NCI-H2171 treated with DMSO at 0.1 percent for 48 hours (cell line): ENCODE results near the gene CEMIP.

Source experiments
- DNase-seq: peaks from one replicate; lab custom pipeline; 2025; lab: John Stamatoyannopoulos, UW

CEMIP gene, protein sequence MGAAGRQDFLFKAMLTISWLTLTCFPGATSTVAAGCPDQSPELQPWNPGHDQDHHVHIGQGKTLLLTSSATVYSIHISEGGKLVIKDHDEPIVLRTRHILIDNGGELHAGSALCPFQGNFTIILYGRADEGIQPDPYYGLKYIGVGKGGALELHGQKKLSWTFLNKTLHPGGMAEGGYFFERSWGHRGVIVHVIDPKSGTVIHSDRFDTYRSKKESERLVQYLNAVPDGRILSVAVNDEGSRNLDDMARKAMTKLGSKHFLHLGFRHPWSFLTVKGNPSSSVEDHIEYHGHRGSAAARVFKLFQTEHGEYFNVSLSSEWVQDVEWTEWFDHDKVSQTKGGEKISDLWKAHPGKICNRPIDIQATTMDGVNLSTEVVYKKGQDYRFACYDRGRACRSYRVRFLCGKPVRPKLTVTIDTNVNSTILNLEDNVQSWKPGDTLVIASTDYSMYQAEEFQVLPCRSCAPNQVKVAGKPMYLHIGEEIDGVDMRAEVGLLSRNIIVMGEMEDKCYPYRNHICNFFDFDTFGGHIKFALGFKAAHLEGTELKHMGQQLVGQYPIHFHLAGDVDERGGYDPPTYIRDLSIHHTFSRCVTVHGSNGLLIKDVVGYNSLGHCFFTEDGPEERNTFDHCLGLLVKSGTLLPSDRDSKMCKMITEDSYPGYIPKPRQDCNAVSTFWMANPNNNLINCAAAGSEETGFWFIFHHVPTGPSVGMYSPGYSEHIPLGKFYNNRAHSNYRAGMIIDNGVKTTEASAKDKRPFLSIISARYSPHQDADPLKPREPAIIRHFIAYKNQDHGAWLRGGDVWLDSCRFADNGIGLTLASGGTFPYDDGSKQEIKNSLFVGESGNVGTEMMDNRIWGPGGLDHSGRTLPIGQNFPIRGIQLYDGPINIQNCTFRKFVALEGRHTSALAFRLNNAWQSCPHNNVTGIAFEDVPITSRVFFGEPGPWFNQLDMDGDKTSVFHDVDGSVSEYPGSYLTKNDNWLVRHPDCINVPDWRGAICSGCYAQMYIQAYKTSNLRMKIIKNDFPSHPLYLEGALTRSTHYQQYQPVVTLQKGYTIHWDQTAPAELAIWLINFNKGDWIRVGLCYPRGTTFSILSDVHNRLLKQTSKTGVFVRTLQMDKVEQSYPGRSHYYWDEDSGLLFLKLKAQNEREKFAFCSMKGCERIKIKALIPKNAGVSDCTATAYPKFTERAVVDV (N-terminal part only)

DNA sequence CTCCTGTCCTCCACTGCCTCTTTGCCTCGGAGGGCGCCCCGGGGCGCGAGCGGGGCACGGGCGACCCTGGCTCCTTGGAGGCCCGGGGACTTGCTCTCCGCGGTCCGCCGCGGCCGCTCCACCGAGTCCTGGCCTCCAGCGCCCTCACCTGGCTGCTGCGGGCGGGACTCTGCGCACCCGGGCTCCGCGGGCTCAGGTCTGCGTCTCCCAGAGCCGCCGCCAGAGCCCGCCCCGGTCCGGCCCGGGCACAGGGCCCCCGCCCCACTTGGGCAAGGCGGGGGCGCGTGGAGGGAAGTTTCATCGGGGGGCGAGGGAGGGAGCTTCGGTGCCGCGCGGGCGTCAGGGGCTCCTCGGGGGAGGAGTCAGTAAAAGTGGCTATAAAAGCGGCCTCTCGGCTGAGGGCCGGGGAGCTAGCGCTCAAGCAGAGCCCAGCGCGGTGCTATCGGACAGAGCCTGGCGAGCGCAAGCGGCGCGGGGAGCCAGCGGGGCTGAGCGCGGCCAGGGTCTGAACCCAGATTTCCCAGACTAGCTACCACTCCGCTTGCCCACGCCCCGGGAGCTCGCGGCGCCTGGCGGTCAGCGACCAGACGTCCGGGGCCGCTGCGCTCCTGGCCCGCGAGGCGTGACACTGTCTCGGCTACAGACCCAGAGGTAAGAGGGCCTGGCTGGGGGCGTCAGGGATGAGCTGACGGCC is at the start of gene CEMIP:
TSS of gene CEMIP (plus strand) at position 407 of the 694 bp plus-strand sequence. CDS start 94,510 bp downstream, outside the sequence.
- peak; percentile 76 for DNase-seq

DNA sequence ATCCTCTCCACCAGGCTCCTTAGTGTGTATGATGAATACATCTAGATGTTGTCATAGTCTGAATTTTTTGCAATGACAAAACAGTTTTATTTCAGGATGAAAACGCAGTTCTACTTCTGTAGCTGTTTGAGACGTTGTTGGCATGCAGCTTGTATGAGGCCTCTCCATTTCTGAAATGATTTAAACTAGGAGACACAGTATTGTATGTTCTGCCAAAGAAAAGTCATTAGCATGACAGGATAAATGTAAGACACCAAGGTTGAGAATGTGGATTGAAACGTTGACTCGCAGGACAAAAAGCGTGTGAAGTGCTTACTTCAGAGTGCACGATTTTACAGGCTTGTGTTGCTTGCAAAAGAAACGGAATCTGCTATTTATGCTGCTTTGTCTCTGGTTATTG is 48.8 kb upstream of the CEMIP start:
- DNase-seq = no peak

DNA sequence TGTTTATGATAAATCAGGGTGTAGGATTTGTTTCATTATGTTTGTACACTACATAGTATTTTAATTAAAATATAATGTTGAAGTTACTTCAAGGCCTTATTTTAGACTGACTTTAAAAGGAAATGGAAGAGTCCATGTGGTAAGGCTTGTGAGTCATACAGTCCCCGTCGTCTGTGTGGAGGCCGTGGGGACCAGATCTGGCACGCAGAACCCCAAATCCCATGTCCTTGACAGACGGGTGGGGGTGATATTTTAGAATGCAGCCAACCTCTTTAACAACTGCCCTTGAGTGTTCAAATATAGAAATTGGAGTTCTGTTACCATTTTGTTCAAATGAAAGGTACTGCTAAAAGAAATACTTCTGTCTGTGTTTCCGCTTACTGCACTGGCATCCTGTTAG is 48.2 kb upstream of the CEMIP start:
- no peak for DNase-seq

DNA sequence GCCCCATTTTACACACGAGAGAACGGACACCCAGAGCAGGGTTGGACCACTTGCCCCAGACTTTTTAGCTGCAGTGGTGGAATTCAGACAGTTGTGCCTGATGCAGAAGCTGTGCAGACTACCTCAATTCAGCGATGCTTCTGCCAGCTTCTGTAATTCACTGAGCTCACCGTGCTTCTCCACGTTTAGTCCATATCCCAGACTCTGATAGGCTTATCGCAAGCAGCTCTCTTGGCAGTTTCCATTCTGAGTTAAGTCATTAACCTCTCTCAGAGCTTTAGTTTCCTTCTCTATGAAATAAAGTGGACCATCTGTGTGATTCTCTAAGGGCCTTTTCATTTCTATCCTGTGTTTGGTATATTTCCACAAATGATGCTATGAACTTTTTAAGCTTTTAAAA is 47.0 kb upstream of the CEMIP start:
- DNase-seq = no peak

DNA sequence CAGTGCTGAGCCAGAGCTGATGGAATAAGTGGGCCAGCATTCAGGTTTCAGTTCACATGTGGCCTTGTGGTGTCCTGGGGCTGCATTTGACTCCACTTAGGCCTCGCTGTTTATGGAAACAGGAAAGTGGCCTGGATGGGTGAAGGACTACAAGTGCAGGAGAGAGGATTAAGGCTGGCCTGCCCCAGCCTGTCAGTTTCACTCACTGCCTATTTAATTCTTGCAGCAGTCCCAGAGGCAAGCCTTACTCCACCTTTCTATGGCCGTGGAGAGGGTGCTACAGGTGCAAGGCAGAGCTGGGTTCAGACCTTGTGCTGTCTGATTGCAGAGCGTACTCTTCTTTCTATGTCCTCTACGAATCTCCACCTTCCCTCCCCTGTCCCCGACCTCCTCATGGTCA is 46.4 kb upstream of the CEMIP start:
- no peak for DNase-seq

DNA sequence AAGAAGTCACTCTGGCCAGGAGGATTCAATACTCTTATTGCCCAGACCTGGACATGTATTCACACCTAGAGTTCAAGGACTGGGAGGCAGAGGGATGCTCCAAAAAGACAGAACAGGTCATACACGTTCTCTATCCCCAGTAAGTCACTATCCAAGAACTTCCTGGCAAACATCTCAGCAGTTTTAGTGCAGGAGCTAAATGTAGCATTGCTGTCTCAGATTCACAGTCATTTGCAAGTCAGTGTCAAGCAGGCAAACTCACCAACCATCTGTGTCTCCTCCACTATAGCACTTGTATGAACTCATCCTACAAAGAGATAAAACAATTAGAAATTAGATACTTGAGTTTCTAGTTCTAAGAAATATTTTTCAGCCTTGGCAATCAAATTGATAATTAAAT is 45.7 kb upstream of the CEMIP start:
- DNase-seq = no peak

DNA sequence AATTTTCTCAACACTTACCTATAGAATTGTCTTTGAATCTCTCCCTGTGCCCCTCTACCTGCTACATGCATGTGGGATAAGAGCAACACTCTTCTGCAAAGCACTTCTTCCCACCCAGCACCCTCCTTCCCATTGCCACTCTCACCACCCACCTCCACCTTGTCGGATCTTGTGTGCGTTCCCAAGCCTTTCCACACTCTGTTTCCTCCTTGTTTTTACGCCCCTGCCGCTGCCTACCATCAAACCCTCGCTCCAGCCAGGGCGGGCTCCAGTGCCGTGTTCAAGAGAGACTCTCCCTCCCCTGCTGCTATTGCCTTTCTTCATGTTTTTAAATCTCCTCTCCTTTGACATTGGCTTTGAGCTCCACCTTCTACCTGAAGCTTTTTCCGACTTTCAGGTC is 43.8 kb upstream of the CEMIP start:
- no peak for DNase-seq

DNA sequence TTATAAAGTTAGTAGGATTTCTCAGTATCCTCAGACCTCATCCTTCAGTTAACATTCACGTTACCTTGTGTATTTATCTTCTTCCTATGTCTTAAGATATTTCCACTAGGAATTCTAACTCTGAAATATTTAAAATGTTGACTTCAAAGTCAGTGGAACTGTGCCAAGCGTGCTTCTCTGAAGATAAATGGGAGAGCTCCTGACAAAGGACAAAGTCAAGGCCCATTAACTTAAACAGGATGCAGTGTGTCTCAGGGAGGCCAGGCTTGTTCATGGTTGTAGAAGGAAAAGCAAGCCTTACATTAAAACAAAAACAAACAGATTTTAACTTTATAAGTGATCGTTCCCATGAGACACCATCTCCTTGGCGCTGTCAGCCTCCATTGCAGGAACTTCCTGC is 42.6 kb upstream of the CEMIP start:
- DNase-seq = no peak

DNA sequence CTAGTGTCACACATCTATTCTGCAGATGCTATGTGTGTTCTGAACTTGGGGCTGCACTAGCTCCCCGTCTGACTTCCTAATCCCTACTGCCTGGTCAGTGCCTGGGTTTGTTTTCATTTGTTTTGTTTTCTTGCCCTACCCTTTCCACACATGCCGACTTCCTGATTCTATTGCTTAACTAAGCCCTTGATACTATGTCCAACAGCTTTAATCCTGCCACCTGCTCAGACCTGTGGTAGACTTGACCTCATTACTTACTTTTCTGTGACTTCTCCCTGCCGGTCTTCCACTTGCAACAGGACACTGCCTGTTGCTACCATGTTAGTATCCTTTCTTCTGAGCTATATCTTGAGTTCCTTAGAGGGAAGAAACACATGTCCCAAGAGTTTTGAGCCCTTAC is 39.3 kb upstream of the CEMIP start:
- DNase-seq = no peak

DNA sequence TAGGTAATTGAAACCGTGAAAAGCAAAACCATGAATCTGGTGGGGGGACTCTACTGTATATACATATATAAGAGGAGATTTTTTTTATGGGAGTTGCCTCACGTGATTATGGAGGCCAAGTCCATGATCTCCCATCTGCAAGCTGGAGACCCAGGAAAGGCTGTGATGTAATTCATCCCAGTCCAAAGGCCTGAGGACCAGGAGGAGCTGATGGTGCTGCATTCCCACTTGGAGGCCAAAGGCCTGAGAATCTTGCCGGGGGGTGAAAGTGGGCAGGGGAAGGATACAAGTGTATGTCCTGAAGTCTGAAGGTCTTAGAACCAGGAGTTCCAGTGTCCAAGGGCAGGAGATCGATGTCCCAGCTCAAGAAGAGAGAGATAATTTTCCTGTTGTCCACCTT is 37.1 kb upstream of the CEMIP start:
- no peak for DNase-seq

DNA sequence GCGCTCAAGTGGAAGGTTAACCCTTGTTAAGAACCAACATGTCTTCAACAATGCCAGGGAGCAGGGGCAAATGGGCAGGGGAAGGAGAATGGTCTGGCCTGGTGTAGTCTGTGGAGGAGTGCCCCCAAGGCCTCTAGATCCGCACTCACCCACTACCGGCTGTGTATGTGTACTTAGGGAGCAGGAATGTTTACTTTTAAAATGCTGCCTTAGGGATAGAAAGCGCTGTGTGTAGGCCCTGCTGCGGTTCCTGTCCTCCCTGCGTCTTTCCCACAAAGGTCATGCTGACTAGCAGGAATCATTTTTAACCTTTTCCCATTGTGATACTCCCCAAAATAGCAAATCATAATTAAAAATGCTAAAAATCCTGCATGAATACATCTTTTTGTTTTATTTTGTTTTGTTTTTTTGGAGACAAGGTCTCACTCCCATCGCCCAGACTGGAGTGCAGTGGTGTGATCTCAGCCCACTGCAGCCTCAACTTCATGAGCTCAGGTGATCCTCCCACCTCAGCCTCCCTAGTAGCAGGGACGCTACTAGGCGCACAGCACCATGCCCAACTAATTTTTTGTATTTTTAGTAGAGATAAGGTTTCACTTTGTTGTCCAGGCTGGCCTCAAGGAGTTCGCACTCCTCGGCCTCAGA is 35.9 kb upstream of the CEMIP start:
- no peak for DNase-seq

DNA sequence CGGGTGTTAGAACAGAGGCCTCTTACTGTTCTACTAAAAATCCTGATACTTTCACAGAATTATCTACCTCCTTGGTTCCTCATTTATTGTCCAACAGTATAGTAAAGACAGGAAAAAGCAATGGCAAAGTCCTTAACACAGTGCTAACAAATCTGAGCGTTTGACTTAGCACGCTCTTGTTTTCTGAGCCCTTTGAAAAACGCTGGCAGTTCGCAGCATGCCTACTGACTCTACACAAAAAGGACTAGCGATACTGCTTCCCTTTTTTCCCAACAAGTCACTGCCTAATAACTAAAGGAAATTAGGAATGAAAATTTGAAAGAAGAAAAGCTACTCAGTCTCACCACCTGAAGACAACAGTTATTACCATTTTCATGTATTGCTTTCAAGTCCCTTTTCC is 34.8 kb upstream of the CEMIP start:
- DNase-seq = no peak

DNA sequence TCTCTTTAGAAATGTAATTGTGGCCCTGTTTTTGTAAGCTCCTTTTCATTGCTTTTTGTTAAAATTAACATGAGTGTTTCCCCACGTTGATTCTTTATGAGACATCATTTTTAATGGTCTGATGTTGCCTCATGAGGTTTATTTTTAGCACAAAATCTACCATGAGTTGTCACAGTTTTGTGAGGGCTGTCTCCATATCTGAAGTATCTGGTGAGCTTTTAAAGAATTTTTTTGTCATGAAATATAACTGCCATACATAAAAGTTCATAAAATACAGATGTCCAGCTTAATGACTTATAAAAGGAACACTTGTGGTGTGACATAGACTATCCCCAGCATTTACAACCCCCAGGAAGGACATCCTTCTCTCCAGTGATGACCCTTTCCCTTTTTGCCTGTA is 34.3 kb upstream of the CEMIP start:
- no peak for DNase-seq

DNA sequence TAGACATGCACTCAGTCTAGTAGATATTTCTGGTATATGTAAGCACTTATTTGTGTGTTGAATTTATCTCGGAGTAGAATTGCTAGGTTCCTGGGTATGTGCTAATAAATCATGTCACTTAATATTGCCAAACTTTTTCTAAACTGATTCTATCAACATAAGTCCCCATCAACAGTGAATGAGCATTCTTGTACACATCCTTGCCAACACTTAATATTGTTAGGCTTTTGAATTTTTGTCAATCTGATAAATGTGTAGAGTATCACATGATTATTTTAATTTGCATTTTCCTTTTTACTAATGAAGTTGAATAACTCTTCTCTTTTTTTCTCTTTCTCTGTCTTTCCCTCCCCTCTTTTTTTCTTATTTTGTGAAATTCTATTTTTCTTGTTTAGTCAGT is 33.3 kb upstream of the CEMIP start:
- DNase-seq = no peak

DNA sequence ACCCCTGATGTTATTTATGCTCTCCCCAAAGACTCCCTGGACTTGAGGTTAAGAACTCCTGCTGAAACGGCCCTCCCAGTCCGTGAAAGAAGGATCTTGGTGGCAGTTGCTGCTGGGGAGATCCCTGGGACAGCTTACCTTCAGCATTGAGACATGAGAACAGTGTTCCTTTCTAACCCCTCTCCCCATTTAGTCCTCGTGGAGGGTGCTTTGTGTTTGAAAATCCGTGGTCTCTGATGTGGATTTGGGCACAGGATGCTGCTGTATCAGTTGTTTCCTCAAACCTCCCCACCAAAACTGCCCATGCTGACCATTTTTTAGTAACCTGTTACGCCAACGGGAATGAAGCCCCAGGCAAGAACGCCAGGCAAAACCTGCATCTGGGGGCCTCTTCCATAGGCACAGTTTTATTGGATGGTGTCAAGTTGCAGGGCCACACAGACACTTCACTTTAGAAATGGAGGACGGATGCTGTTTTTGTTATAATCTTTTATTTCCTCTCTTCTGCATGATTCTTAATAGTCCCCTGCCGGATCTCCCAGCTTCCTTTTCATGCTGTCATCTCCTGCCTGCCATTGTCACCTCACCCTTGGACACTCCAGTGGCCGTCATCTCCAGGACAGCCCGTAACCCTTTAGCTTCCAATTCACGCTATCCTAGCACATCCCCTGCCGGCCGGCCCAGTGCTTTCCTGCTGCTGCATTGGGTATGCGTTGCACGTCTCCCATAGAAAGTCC is 31.7 kb upstream of the CEMIP start:
- no peak for DNase-seq

DNA sequence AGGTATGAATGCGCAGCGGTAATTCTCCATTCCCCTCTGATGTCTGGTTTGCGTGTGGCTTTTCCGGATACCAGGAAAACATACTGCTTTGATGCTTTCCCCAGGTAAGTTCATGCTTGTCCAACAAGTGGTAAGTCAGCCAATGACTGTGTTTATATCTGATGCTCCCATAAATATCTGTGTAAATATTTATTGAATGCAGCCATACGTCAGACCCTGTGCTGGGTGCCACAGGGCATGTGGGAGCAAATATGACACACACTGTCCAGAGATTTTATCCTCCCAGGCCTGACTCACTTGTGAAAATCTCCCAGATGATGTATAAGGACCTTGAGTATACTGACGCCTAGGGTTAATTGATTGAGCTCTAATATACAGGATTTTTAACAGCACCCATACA is 29.6 kb upstream of the CEMIP start:
- DNase-seq = no peak

DNA sequence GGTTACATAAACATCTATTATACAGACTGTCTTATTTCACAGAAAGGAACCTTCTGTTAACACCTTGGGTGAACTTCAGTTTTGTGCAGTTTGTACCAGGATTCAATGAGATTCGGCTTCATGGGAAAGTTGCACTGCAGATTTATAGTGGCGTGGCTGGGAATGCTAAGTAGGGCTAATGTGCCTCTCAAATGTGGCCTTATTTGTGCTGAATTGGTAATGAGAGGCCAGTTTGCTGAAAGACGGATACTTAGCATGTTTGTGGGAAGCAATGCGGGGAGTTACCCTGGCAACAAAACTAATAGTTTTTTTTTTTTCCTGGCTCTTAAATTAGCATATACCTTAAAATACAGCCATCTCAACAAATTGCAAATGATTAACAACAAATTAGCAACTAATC is 28.6 kb upstream of the CEMIP start:
- no peak for DNase-seq

DNA sequence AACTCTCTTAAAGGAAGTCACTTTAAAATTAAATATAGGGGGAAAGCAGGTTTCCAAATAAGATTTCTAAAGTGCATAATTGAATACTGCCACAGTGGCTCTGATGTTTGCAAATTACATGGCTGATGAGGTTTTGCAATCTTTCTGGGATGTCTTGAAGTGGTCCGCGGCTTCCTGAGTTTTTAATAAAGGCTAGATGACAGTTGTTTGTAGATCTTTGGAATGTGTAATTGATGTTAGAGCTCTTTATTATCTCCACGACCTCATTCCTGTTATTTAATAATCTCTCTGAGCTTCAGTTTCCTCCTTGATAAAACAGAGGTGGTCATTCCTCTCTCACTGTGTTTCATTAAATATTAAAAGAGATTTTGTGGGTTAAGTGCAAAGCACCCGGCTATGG is 27.0 kb upstream of the CEMIP start:
- DNase-seq = no peak

DNA sequence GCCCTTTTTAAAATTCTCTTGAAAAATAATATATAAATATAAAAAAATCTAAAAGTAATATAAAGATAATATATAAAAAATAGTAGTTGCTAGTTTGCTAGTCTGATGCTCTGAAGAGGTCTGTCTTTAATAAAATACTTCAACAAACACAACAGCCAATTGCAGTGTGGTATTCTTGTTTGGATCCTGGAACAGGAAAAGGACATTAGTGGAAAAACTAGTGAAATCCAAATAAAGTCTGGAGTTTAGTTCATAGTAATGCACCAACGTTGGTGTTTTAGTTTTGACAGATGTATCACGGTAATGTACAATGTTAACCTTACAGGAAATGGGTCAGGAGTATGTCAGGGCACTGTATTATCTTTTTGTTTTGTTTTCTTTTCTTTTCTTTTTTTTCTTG is 26.0 kb upstream of the CEMIP start:
- DNase-seq = no peak

DNA sequence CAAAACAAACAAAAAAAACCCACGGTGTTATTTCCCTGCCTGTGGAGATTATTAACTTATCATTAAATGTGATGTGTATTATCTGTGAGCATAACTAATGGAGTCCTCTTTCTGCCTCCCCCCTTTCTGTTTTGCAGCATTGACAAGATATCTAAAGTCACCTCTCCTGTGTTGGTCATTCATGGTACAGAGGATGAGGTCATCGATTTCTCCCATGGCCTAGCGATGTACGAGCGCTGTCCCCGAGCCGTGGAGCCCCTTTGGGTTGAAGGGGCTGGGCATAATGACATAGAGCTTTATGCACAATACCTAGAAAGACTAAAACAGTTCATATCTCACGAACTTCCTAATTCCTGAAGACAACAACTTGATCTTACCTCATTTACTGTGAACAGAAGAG is 25.2 kb upstream of the CEMIP start:
- DNase-seq = no peak

DNA sequence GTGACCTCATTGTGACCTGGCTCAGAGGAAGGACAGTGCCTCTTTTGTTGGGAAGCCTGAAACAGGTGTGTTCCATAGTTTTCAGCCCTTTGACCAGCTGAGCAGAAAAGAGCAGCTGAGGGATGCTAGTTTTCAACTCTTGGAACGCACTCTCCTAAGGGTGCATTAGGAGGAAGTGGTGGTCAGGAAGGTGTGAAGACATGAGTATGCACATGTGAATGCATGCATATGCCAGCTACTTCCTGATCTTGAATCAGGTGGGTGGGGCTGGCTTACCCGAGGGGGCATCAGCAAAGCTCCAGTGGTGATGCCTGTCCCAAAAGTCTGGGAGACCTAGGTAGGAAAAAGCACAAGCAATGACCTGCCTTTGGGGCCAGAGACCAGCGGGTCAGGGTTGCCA is 23.3 kb upstream of the CEMIP start:
- DNase-seq = no peak
